K562 (cell line): ENCODE measurements around the gene HSD17B8. TPM values are rescaled to one million over a fixed set of nuclear protein-coding genes. Genes with fewer than 3 reads are reported as not detected.

ENCODE experiments used
- KLF16 ChIP-seq: IDR thresholded peaks from 2 replicates; pipeline ENCODE4 v1.6.1; 2016; ENCODE audit warnings: antibody characterized with exemption
- RAD21 ChIP-seq, 2 experiments: fragments of 250-450 bp in 1 of 2; fragments of 450-650 bp in 1 of 2; sonication (Bioruptor Pico) in 1 of 2; formaldehyde crosslinking in 1 of 2; IDR thresholded peaks in 1 of 2; conservative IDR thresholded peaks in 1 of 2; 2 replicates each; pipeline versions ENCODE4 v1.4.0 to v1.8.0; 2020 to 2022; ENCODE audit warnings: mild to moderate bottlenecking in 2 of 2, moderate library complexity in 1 of 2
- SREBF2 ChIP-seq: sonication (generic); formaldehyde crosslinking; IDR thresholded peaks from 2 replicates; pipeline ENCODE4 v1.4.0; 2020; ENCODE audit warnings: mild to moderate bottlenecking, missing genetic modification reagents
- STAG1 ChIP-seq: sonication (generic); formaldehyde crosslinking; IDR thresholded peaks from 2 replicates; pipeline ENCODE4 v1.5.0; 2020; ENCODE audit warnings: missing genetic modification reagents, borderline replicate concordance
- TOE1 ChIP-seq, 2 experiments: fragments of 450-650 bp in 1 of 2; sonication (generic) in 1 of 2; formaldehyde crosslinking in 1 of 2; IDR thresholded peaks; 2 replicates each; pipeline versions ENCODE4 v1.7.1 to v1.8.0; 2016 to 2022; ENCODE audit warnings: borderline replicate concordance in 2 of 2, mild to moderate bottlenecking in 2 of 2, antibody characterized with exemption in 1 of 2, inconsistent platforms in 1 of 2, low read depth in 1 of 2, missing genetic modification reagents in 1 of 2, moderate library complexity in 1 of 2
- ZKSCAN1 ChIP-seq: fragments of 150-350 bp; IDR thresholded peaks from 2 replicates; pipeline ENCODE4 v1.6.1; 2016; ENCODE audit warnings: low read depth, low read length
- polyA plus RNA-seq, 8 experiments: library from polyadenylated mRNA; depleted of rRNA in 4 of 8; stranded (reverse) in 5 of 8; unstranded in 3 of 8; fragments of >200 nt; fragmentation: Nextera tagmentation in 2 of 8; fragmentation: Illumina TruSeq in 1 of 8; extraction: Ambion mirVana in 2 of 8; extraction: Trizol in 1 of 8; gene quantifications; 2 replicates each; pipeline versions ENCODE4 v1.2.1 to v1.2.3, GENCODE V29; 2011 to 2014; ENCODE audit warnings: inconsistent platforms in 1 of 8, missing spikeins in 1 of 8
- total RNA-seq, 7 experiments: library from RNA; depleted of rRNA in 6 of 7; stranded (reverse); fragments of >200 nt in 6 of 7; fragmentation: Illumina TruSeq in 2 of 7; extraction: Trizol in 2 of 7; gene quantifications; 2 replicates each; pipeline versions ENCODE4 v1.2.1 to v1.2.3, GENCODE V29; 2011 to 2021; ENCODE audit warnings: low replicate concordance in 1 of 7
- TF ChIP-seq, protein P1 (sequence below): sonication (generic); formaldehyde crosslinking; IDR thresholded peaks from 2 replicates; pipeline ENCODE4 v1.9.0; 2022; ENCODE audit warnings: mild to moderate bottlenecking, missing genetic modification reagents
- TF ChIP-seq, protein P2 (sequence below): fragments of 450-650 bp; IDR thresholded peaks from 2 replicates; pipeline ENCODE4 v1.6.1; 2016; ENCODE audit warnings: mild to moderate bottlenecking, moderate library complexity

The HSD17B8 gene
- total and polyA plus RNA-seq, 9 of the 15 experiments (the other 6 are each of a cell fraction or from before 2014, with no cell fraction given) = 3.7 to 35.2 (median 14.2) TPM

DNA sequence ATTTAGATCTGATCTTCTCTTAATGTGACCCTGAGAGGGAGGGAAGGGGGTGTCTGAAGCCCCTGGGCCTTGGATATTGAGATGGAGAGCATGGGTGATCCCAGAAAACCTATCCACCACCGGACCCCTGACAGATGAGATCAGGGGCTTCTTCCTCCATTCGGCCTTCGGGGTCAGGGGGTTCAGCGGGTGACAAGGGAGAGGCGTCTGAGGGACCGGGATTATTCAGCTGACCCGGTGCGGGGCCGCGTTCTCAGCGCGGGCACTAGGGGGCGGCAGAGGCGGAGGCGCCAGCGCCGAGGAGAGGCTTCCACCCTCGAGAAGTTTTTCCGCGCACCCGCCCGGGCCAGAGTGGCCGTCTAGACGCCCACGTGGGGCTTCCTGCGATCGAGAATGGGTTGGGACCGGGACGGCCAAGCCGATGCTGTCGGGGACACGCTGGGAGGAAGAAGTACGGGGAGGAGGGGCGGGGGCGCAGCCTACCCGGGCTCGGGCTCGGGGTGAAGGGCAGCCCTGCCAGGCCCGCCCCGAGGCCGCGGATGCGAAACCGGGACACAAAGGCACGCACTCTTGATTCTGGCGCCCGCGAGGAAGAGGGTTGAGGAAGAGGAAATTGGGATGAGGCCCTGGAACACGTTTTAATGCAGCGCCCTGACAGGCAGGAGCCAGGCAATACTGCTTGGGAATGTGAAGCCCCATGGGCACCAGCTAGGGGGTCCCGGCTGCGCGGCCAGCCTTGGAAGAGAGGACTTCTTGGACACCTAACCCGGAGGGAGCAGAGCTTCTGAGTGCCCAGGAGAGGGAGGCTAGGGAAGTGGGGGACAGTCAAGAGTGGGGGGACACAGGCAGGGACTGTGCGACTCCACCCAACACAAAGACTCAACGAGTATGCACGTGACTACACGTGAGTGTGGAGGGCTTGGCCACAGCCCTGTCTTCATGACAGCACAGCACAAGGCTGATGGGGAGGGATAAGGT is 42.8 kb upstream of the HSD17B8 start (continued):
- no peak for TF ChIP-seq TOE1 (IDR thresholded peaks at IDR 0.05; ENCODE audit: borderline replicate concordance)
- 0 out of 2 replicates have a peak, but pooled peaks have one; percentile 24 for TF ChIP-seq TOE1 (CRISPR knock-in tag; IDR thresholded peaks at IDR 0.05; ENCODE audit: borderline replicate concordance, low read depth)
- TF ChIP-seq, protein P1, sequence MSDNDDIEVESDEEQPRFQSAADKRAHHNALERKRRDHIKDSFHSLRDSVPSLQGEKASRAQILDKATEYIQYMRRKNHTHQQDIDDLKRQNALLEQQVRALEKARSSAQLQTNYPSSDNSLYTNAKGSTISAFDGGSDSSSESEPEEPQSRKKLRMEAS (CRISPR knock-in tag) = 0 out of 2 replicates have a peak, but pooled peaks have one; percentile 11
- TF ChIP-seq, protein P2, sequence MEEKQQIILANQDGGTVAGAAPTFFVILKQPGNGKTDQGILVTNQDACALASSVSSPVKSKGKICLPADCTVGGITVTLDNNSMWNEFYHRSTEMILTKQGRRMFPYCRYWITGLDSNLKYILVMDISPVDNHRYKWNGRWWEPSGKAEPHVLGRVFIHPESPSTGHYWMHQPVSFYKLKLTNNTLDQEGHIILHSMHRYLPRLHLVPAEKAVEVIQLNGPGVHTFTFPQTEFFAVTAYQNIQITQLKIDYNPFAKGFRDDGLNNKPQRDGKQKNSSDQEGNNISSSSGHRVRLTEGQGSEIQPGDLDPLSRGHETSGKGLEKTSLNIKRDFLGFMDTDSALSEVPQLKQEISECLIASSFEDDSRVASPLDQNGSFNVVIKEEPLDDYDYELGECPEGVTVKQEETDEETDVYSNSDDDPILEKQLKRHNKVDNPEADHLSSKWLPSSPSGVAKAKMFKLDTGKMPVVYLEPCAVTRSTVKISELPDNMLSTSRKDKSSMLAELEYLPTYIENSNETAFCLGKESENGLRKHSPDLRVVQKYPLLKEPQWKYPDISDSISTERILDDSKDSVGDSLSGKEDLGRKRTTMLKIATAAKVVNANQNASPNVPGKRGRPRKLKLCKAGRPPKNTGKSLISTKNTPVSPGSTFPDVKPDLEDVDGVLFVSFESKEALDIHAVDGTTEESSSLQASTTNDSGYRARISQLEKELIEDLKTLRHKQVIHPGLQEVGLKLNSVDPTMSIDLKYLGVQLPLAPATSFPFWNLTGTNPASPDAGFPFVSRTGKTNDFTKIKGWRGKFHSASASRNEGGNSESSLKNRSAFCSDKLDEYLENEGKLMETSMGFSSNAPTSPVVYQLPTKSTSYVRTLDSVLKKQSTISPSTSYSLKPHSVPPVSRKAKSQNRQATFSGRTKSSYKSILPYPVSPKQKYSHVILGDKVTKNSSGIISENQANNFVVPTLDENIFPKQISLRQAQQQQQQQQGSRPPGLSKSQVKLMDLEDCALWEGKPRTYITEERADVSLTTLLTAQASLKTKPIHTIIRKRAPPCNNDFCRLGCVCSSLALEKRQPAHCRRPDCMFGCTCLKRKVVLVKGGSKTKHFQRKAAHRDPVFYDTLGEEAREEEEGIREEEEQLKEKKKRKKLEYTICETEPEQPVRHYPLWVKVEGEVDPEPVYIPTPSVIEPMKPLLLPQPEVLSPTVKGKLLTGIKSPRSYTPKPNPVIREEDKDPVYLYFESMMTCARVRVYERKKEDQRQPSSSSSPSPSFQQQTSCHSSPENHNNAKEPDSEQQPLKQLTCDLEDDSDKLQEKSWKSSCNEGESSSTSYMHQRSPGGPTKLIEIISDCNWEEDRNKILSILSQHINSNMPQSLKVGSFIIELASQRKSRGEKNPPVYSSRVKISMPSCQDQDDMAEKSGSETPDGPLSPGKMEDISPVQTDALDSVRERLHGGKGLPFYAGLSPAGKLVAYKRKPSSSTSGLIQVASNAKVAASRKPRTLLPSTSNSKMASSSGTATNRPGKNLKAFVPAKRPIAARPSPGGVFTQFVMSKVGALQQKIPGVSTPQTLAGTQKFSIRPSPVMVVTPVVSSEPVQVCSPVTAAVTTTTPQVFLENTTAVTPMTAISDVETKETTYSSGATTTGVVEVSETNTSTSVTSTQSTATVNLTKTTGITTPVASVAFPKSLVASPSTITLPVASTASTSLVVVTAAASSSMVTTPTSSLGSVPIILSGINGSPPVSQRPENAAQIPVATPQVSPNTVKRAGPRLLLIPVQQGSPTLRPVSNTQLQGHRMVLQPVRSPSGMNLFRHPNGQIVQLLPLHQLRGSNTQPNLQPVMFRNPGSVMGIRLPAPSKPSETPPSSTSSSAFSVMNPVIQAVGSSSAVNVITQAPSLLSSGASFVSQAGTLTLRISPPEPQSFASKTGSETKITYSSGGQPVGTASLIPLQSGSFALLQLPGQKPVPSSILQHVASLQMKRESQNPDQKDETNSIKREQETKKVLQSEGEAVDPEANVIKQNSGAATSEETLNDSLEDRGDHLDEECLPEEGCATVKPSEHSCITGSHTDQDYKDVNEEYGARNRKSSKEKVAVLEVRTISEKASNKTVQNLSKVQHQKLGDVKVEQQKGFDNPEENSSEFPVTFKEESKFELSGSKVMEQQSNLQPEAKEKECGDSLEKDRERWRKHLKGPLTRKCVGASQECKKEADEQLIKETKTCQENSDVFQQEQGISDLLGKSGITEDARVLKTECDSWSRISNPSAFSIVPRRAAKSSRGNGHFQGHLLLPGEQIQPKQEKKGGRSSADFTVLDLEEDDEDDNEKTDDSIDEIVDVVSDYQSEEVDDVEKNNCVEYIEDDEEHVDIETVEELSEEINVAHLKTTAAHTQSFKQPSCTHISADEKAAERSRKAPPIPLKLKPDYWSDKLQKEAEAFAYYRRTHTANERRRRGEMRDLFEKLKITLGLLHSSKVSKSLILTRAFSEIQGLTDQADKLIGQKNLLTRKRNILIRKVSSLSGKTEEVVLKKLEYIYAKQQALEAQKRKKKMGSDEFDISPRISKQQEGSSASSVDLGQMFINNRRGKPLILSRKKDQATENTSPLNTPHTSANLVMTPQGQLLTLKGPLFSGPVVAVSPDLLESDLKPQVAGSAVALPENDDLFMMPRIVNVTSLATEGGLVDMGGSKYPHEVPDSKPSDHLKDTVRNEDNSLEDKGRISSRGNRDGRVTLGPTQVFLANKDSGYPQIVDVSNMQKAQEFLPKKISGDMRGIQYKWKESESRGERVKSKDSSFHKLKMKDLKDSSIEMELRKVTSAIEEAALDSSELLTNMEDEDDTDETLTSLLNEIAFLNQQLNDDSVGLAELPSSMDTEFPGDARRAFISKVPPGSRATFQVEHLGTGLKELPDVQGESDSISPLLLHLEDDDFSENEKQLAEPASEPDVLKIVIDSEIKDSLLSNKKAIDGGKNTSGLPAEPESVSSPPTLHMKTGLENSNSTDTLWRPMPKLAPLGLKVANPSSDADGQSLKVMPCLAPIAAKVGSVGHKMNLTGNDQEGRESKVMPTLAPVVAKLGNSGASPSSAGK = peak; percentile 70
- peak; percentile 55; the same call in 1 of the 2 replicates for TF ChIP-seq KLF16
- peak; percentile 34; the same call in 1 of the 2 replicates for TF ChIP-seq STAG1 (CRISPR knock-in tag)
- TF ChIP-seq SREBF2 (CRISPR knock-in tag) = no peak
- TF ChIP-seq RAD21 (CRISPR knock-in tag; conservative IDR thresholded peaks at IDR 0.05 in 1 of 2, IDR thresholded peaks at IDR 0.05 in 1 of 2) = peak; percentile 66 to 83
- TF ChIP-seq ZKSCAN1 = 0 out of 2 replicates have a peak, but pooled peaks have one; percentile 34
